GM19328 (cell line): ENCODE results near the gene FOXD4.
"Not testable (repeated sequence)": the region's sequence is repeated elsewhere in the genome, so short reads cannot be mapped to it uniquely, and the experiment has no call there.

Source experiments
- ATAC-seq: cut with Tn5 transposase; IDR thresholded peaks from one replicate; pipeline ENCODE4 v1.9.1; 2021; ENCODE audit warnings: mild to moderate bottlenecking, moderate library complexity; ENCODE audit not compliant: unreplicated experiment

The FOXD4 gene

DNA sequence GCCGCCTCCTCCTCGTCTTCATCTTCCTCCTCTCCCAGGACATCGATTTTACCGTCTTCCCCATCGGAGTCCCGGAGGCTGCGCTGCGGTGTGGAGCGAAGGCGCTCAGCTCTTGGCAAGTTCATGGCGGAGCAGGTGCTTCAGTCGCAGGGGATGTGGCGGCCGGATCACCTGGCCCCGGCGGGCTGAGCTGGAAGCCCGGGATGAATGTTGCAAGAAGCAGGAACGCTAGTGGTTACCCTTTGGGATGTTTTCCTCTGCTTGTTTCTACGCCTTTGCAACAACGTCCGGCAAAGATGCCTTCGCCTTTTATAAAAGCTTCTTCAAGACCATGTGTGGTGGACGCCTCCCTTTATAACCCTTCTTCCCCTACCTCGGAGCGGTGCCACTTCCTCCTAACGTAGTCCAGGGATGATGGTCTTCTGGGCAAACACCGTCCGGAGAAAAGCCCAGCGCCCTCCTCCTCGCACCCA is at the start of gene FOXD4:
Gene FOXD4, minus strand, starts transcription at position 423 of the 473 bp plus-strand sequence. Its CDS starts 298 bp downstream, at position 125.
- ATAC-seq, result not testable (repeated sequence)

- ATAC-seq, result not testable (repeated sequence)
Measured at GRCh38 chr9:159871-160270, 41.7 kb upstream of the FOXD4 start.

DNA sequence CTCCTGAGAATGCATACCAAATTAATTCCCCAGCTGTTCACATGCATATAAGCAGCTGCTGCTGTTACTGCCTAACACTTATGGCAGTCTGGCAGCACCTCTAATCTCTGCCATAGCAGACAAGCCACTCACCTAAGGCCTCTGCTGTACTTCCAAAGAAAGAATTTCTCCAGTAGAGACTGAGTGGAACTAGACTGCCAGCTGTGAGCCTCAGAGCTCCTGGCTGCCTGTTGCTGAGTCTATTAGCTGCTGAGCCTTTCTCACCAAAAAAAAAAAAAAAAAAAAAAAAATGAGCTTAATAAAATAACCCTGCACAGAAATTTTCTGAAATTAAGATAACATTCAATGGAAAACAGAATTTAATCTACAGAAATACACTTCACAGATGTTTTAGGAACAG is 33.0 kb upstream of the FOXD4 start:
- ATAC-seq, result not testable (repeated sequence)

DNA sequence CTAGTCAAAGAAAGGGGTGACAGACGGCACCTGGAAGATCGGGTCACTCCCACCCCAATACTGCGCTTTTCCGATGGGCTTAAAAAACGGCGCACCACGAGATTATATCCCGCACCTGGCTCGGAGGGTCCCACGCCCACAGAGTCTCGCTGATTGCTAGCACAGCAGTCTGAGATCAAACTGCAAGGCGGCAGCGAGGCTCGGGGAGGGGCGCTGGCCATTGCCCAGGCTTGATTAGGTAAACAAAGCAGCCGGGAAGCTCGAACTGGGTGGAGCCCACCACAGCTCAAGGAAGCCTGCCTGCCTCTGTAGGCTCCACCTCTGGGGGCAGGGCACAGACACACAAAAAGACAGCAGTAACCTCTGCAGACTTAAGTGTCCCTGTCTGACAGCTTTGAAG is 21.7 kb upstream of the FOXD4 start:
- ATAC-seq, result not testable (repeated sequence)

DNA sequence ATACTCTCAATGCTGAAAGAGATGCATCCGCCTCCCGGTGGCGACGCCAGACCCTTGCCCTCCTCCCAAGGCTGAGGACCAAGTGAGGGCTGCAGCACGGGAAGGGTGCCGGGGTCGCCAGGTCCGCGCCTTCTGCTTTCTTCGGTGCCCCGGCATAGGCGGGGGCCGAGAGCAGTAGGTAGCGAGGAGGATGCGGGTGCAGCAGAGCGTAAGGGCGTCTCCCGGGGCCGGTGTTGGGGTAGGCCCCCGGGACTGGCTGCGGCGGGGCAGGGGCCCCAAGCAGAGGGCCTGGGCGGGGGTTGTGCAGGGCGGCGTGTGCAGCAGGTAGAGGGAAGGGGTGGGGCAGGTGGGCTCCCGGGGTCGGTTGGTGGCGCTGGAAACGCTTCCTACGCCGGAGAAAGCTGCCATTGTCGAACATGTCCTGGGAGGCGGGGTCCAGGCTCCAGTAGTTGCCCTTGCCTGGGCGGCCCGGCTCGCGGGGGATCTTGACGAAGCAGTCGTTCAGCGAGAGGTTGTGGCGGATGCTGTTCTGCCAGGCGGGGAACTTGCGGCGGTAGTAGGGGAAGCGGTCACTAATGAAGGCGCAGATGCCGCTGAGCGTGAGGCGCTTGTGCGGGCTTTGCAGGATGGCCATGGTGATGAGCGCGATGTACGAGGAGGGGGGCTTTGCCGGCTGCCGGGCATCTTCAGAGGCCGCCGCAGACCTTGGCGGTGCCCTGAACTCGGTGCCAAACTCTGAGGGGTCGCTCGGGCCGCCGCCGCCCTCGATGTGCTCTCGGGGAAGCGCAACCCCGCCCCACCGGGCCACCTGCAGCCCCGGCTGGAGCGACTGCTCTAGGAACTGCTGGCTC is 848 bp downstream of the FOXD4 start:
- not testable (repeated sequence) for ATAC-seq

GRCh38 chr9:116239-117077 is 1.8 kb downstream of the FOXD4 start:
- not testable (repeated sequence) for ATAC-seq

DNA sequence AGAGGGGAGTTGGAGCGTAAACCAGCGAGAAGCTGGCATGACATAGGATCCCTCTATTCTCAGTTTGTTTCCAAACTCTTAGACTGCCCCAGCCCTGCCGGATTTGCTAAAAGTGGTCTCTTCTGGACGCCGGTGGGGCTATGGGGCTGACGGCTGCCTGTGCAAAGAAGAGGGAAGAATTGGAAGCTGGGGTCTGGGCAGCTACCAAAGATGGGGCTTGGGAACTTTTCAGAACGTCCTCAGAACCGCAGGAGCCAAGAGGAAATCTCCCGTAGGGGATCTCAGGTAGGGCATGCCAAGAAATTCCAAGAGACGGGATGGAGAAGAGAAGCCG is 3.1 kb downstream of the FOXD4 start:
- not testable (repeated sequence) for ATAC-seq

GRCh38 chr9:114267-115117 is 3.7 kb downstream of the FOXD4 start:
- not testable (repeated sequence) for ATAC-seq

DNA sequence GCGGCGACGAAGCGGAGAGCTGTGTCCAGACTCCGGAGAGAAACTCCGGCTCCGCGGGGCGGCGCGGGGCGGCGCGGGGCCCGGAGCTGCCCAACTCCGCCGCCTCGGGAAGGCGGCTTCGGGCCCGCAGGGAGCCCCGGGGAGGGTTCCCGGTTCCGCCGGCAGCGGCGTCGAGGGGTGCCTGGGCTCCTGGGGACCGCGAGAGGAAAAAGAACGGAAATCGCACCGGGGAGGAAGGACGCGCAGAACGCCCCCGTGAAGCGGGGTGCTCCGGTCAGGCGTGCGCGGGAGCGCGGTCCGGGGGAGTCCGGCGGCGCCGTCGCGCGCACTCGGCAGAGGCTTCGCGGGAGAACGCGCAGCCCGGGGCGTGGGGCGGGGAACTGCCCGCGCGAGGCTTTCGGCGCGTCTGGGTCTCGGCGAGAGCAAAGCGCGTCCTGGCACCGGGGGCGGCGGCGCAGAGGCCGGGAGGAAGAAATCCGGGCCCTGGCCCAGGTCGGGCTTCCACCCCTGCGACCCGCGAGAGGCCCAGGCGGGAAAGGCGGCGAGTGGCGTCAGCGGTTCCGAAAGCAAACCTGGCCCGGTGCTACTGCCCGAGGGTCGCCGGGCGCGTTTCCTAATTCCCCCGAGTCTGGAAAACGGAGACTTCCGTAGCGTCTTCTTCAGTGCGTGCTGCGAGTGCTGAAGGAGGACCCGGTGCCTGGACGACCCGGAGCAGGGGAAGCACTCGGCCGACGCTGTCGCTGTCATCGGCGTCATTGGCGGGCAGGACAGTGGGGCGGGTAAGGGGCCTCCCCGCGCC is 4.5 kb downstream of the FOXD4 start:
- ATAC-seq, result peak; percentile 58

DNA sequence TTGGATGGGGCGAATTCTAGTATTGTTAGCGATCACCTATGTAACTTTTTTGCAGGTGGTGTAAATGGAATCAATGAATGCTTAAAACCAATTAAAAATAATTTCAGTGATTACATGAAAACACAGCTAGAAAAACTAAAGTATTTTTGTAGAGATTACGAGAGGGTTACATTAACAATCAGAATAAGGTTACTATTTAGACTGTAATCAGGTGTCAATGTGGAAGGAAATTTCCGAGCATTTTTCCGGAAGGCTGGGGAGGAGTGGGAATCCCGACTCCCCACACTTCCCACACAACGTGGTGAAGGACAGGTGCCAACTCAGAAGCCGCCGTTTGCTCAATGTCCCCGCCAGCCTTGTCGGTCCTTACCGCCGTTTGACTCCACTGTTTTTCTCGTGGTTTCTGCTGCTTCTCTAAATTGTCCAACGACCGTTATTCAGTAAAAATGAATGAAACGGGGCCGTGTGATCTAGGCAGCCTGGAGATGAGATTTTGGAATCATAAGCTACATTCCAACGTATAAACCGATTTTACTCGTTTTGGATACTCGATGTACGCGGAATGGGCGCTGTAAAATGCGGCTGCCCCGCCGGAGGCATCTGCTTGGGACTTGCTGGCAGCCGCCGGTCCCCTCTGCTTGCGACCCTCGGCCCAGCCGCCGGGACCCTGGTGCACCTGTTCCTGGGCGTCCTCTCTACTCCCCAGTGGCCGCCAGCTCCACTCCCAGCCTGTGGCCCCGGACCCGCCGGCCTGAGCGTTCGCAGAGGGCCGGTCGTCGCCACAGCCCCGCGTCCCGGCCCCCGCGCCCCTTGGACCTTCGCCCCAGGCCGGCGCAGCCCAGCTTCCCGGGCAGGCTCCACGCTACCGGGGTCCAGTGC is 5.4 kb downstream of the FOXD4 start:
- ATAC-seq, result not testable (repeated sequence)

DNA sequence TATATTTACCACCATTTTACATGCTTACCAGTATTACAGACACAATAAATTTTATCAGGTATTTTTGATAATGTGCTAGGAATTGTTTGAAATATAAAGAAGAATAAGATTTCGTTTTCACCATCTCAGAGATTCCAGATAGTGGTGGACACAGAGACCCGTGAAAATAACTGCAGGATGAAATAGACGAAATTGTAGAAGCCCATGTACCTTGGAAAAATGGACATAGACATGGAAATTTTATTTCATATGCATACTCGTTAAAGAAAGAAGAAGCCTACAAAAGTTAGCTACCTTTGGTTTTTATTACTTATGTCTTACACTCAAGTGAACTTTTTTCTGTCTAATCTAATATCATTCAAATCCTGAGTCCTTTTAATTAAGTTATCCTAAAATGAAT is 7.5 kb downstream of the FOXD4 start:
- ATAC-seq, result not testable (repeated sequence)

- not testable (repeated sequence) for ATAC-seq
Measured at GRCh38 chr9:109540-109939, 8.7 kb downstream of the FOXD4 start.

GRCh38 chr9:108742-109495 is 9.3 kb downstream of the FOXD4 start:
- not testable (repeated sequence) for ATAC-seq

DNA sequence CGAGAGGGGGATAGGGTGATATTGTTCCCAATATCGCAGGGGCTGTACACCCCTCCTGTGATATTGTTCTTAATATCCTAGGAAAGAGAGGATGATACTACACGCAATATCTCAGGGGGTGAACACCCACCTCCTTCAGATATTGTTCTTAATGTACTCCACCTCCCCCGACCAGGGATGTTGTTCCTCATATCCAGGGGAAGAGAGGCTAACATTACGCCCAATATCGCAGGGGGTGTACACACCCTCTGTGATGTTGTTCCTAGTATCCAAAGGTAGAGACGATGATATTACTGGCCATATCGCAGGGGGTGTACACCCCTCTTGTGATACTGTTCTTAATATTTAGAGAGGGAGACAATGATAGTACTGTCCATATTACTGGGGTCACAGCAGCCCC is 12.2 kb downstream of the FOXD4 start:
- ATAC-seq, result not testable (repeated sequence)

DNA sequence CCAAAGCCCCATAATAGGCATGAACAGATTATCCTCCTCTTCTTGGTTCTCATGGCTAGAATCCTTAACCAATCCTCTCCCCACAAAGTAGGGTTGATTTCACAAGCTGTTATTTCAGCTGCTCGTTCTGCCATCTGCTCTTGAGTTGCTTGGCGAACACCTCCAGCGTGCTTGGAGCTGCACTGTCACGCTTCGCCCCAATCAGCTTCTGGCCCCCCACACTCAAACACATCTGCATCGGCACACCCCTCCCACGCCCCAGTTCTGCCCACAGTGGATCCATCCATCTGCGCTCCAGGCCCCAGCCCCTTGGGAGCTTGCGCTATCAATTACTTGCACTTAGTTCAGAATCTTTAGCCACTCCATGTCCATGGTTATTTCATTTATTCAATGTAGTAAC is 17.8 kb downstream of the FOXD4 start:
- not testable (repeated sequence) for ATAC-seq

GRCh38 chr9:99867-100266 is 18.4 kb downstream of the FOXD4 start:
- not testable (repeated sequence) for ATAC-seq

DNA sequence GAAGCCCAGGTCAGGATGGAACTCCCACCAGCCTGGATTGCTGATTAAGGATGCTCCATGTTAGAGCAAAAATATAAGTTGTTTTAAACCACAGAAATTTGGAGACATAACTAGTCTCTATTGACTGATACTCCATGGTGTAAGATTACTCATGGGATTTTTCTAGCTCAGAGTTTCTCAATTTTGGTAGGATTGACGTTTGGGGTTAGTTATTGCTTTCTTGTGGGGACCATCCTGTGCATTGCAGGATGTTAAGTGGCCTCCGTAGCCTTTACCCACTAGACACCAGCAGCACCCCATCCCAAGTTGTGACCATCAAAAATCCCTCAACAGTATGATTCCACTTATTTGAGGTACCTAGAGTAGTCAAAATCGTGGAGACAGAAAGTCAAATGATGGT is 19.4 kb downstream of the FOXD4 start:
- not testable (repeated sequence) for ATAC-seq

DNA sequence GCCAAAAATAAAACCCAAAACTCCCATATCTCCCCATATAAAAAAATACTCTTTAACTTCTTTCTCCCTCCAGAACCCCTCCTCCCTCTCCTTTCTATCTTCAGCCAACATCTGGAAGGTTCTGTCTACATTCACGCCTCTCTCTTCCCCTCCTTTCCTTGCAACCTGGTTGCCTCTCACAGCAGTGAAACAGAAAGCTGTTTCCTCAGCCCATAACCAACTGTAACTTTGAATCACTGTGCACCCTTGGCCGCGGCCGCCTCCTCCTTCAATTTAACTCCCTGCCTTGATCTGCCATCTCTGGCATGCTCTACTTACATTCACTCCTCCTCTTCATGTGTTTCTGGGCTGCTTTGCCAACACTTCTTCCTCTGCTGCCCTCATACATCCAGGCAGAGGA is 23.2 kb downstream of the FOXD4 start:
- ATAC-seq, result not testable (repeated sequence)
